ENCODE measurements around the gene LAMA2. TPM values are rescaled to one million over a fixed set of nuclear protein-coding genes. Genes with fewer than 3 reads are reported as not detected.

The LAMA2 gene
- polyA plus RNA-seq, 1 of the 3 experiments (the other 2 are of a cell fraction), result 0.92 TPM

DNA sequence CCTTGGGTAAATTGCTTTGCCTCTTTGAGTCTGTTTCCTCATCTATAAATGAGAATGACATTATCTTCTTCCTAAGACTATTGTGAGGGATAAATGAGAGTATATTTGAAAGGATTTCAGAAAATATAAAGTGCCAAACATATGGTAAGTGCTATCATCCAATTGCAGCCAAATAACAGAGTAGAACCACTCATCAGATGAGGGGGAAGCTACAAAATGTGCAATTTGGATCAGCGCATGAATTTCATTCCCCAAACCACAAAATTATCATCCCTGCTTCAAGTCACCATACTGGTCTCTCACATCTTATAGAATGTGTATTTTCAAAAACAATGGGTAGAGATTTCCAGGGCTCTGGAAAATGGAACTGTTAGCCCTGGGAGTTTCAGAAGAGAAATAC, 668.5 kb downstream of the LAMA2 start:
- Histone ChIP-seq H3K27me3 (ENCODE audit: insufficient read depth) (no peaks in the 10 kb centered on the region), H3K79me2 (ENCODE audit: insufficient read depth) (no peaks in the 10 kb centered on the region), H3F3A (replicated peaks; ENCODE audit: insufficient read depth) (peaks cover 7% of the 10 kb centered on the region), H3K9me2 (no peaks in the 10 kb centered on the region), H3K4me3 (ENCODE audit: low read depth in 2 of 2, low read length in 1 of 2) (no peak overlapping the region), H3K36me3 (replicated peaks in 1 of 2; ENCODE audit: control insufficient read depth in 1 of 2, insufficient read depth in 2 of 2, low read length in 1 of 2) (peaks cover 32 to 68% of the 10 kb centered on the region in 2 experiments), H4K20me1 (ENCODE audit: insufficient read depth) (no peaks in the 10 kb centered on the region), H2AFZ (ENCODE audit: low read depth) (no peak overlapping the region), H3K9ac (no peak overlapping the region), H3K27ac (ENCODE audit: low read depth in 2 of 2, low read length in 1 of 2) (no peak overlapping the region), H3K4me1 (ENCODE audit: control insufficient read depth in 1 of 2, insufficient read depth in 2 of 2, low read depth in 1 of 2, low read length in 1 of 2) (no peaks in the 10 kb centered on the region), H3K4me2 (no peak overlapping the region), H3K9me3 (no peaks in the 10 kb centered on the region)
- TF ChIP-seq TAF1 (IDR thresholded peaks at IDR 0.05; ENCODE audit: borderline replicate concordance, low read depth, low read length) (no peak), FOSL2 (IDR thresholded peaks at IDR 0.05; ENCODE audit: borderline replicate concordance, low read depth) (no peak), RXRA (IDR thresholded peaks at IDR 0.05; ENCODE audit: borderline replicate concordance, low read depth) (no peak), FOXJ3 (CRISPR knock-in tag; IDR thresholded peaks at IDR 0.05) (no peak), ELF1 (IDR thresholded peaks at IDR 0.05) (no peak), CTCF (IDR thresholded peaks at IDR 0.05) (no peak), EP300 (IDR thresholded peaks at IDR 0.05; ENCODE audit: borderline replicate concordance in 1 of 2, low read depth in 1 of 2, low read length in 1 of 2) (no peak), YY1 (IDR thresholded peaks at IDR 0.05; ENCODE audit: low read depth) (no peak), TCF12 (IDR thresholded peaks at IDR 0.05) (no peak), GABPA (IDR thresholded peaks at IDR 0.05; ENCODE audit: low read depth) (no peak), MEF2A (IDR thresholded peaks at IDR 0.05; ENCODE audit: borderline replicate concordance, low read depth) (no peak)
- no peak for DNase-seq
- ChIA-PET CTCF (interaction anchor here (0.6 kb wide), 1 partner anchor 181 kb away, joined by 3 read pairs; no protein-coding TSS in a partner anchor), POLR2A (no interaction called here)
- 95% methylated on average over 1 of the region's 1 CpG for WGBS (ENCODE audit: low lambda C conversion rate)

DNA sequence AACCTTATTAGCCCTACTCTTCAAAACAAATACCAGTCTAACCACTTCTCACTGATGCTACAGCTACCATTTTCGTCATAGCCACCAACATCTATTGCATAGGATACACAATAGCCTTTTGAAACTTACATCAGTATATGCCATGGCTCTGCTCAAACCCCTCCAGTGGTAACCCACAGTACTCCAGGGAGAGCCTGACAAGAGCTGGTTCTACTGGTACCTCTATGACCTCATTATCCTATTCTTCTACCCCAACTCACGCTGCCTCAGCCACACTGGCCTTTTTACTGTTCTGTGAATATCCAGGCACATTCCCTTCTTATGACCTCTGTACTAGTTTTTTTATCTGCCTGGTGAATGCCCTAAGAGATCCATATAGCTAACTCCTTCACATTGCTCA, 669.5 kb downstream of the LAMA2 start:
- Histone ChIP-seq H2AFZ (ENCODE audit: low read depth) (no peak overlapping the region), H3K36me3 (replicated peaks in 1 of 2; ENCODE audit: control insufficient read depth in 1 of 2, insufficient read depth in 2 of 2, low read length in 1 of 2) (peaks cover 24 to 59% of the 10 kb centered on the region in 2 experiments), H3K4me3 (ENCODE audit: low read depth in 2 of 2, low read length in 1 of 2) (no peak overlapping the region), H3K9ac (no peak overlapping the region), H3K79me2 (ENCODE audit: insufficient read depth) (no peaks in the 10 kb centered on the region), H3K9me2 (no peaks in the 10 kb centered on the region), H3F3A (replicated peaks; ENCODE audit: insufficient read depth) (peaks cover 7% of the 10 kb centered on the region), H3K4me2 (no peak overlapping the region), H3K4me1 (ENCODE audit: control insufficient read depth in 1 of 2, insufficient read depth in 2 of 2, low read depth in 1 of 2, low read length in 1 of 2) (no peaks in the 10 kb centered on the region), H4K20me1 (ENCODE audit: insufficient read depth) (no peaks in the 10 kb centered on the region), H3K27ac (ENCODE audit: low read depth in 2 of 2, low read length in 1 of 2) (no peak overlapping the region), H3K9me3 (no peaks in the 10 kb centered on the region), H3K27me3 (ENCODE audit: insufficient read depth) (no peaks in the 10 kb centered on the region)
- no peak for DNase-seq
- POLR2A ChIA-PET, result no interaction called here
- 93% methylated on average over 2 of the region's 2 CpGs for WGBS (ENCODE audit: low lambda C conversion rate)
- CTCF ChIA-PET, result no interaction called here
- TF ChIP-seq TEAD4 (IDR thresholded peaks at IDR 0.05; ENCODE audit: borderline replicate concordance, insufficient read depth) (no peak), SIN3A (IDR thresholded peaks at IDR 0.05; ENCODE audit: borderline replicate concordance, low read depth, low read length) (no peak), NRF1 (IDR thresholded peaks at IDR 0.05; ENCODE audit: low read depth, low read length) (no peak), ELF1 (IDR thresholded peaks at IDR 0.05) (no peak), JUND (IDR thresholded peaks at IDR 0.05) (no peak)

Data from SK-N-SH (cell line).